SKM-1 treated with dmso at 0.1 percent for 144 hours (cell line): ENCODE data around the gene SCYL2.

Experiments used
- DNase-seq: peaks from one replicate; lab custom pipeline; 2025; ENCODE audit not compliant: unreplicated experiment; lab: John Stamatoyannopoulos, UW

SCYL2 gene

GRCh38 chr12:100372853-100373640 lies 106.1 kb downstream of the SCYL2 start:
- DNase-seq, result no peak

- no peak for DNase-seq
Observed at GRCh38 chr12:100375038-100375735, 108.2 kb downstream of the SCYL2 start.

GRCh38 chr12:100376161-100376560 lies 109.2 kb downstream of the SCYL2 start:
- no peak for DNase-seq

GRCh38 chr12:100381379-100381778 lies 114.4 kb downstream of the SCYL2 start:
- DNase-seq, result no peak

GRCh38 chr12:100382338-100382737 lies 115.4 kb downstream of the SCYL2 start:
- DNase-seq, result no peak

GRCh38 chr12:100383586-100384558 lies 116.9 kb downstream of the SCYL2 start:
- no peak for DNase-seq

GRCh38 chr12:100384559-100384935 lies 117.6 kb downstream of the SCYL2 start:
- no peak for DNase-seq

GRCh38 chr12:100388382-100388781 lies 121.4 kb downstream of the SCYL2 start:
- no peak for DNase-seq
